Stimulated activated CD8-positive, alpha-beta memory T cell treated with anti-CD3 and anti-CD28 coated beads, Interleukin-12 subunit alpha, Interleukin-12 subunit beta, amount 100 ng/mL, for 4 hours (primary cell): Measurements from ENCODE around the gene RAB6C.
"Not testable (repeated sequence)": the region's sequence is repeated elsewhere in the genome, so short reads cannot be mapped to it uniquely, and the experiment has no call there.

Experiments used
- DNase-seq: peaks from one replicate; pipeline ENCODE4 v3.0.0-alpha.2; 2020; ENCODE audit warnings: low read depth

The RAB6C gene

GRCh38 chr2:129979629-129980155 is at the start of gene RAB6C:
Gene RAB6C, plus strand, starts transcription at chr2:129979666. Its CDS starts 450 bp downstream, at chr2:129980116.
- not testable (repeated sequence) for DNase-seq

- DNase-seq = no peak
Observed at GRCh38 chr2:129930451-129930850, 49.0 kb upstream of the RAB6C start.

- DNase-seq = not testable (repeated sequence)
Observed at GRCh38 chr2:129933387-129933786, 46.1 kb upstream of the RAB6C start.

- no peak for DNase-seq
Observed at GRCh38 chr2:129934044-129934822, 45.2 kb upstream of the RAB6C start.

GRCh38 chr2:129935118-129935517 is 44.3 kb upstream of the RAB6C start:
- DNase-seq = no peak

GRCh38 chr2:129936334-129936934 is 43.0 kb upstream of the RAB6C start:
- DNase-seq = no peak

- not testable (repeated sequence) for DNase-seq
Observed at GRCh38 chr2:129938850-129939471, 40.5 kb upstream of the RAB6C start.

GRCh38 chr2:129943456-129943855 is 36.0 kb upstream of the RAB6C start:
- not testable (repeated sequence) for DNase-seq

GRCh38 chr2:129945557-129945956 is 33.9 kb upstream of the RAB6C start:
- DNase-seq = no peak

GRCh38 chr2:129947712-129948111 is 31.8 kb upstream of the RAB6C start:
- DNase-seq = not testable (repeated sequence)

GRCh38 chr2:129956171-129956570 is 23.3 kb upstream of the RAB6C start:
- not testable (repeated sequence) for DNase-seq

- no peak for DNase-seq
Observed at GRCh38 chr2:129957891-129958290, 21.6 kb upstream of the RAB6C start.

- DNase-seq = not testable (repeated sequence)
Observed at GRCh38 chr2:129958736-129959135, 20.7 kb upstream of the RAB6C start.

- not testable (repeated sequence) for DNase-seq
Observed at GRCh38 chr2:129968605-129969004, 10.9 kb upstream of the RAB6C start.

- DNase-seq = no peak
Observed at GRCh38 chr2:129975016-129975774, 4.3 kb upstream of the RAB6C start.

- DNase-seq = not testable (repeated sequence)
Observed at GRCh38 chr2:129976969-129977368, 2.5 kb upstream of the RAB6C start.

GRCh38 chr2:129977986-129978385 is 1.5 kb upstream of the RAB6C start:
- DNase-seq = no peak

- not testable (repeated sequence) for DNase-seq
Observed at GRCh38 chr2:129980246-129980645, 780 bp downstream of the RAB6C start.

- not testable (repeated sequence) for DNase-seq
Observed at GRCh38 chr2:129981689-129982088, 2.2 kb downstream of the RAB6C start.

GRCh38 chr2:129984426-129984825 is 5.0 kb downstream of the RAB6C start:
- DNase-seq = no peak

GRCh38 chr2:129992415-129993006 is 13.0 kb downstream of the RAB6C start:
- DNase-seq = not testable (repeated sequence)

GRCh38 chr2:129993151-129993550 is 13.7 kb downstream of the RAB6C start:
- not testable (repeated sequence) for DNase-seq
